ENCODE results near the gene SLC6A19. TPM values are rescaled to one million over a fixed set of nuclear protein-coding genes. Genes with fewer than 3 reads are reported as not detected.

Gene SLC6A19
- total and polyA plus RNA-seq, 10 of the 15 experiments (the other 5 are each of a cell fraction or from before 2014, with no cell fraction given), result 0.01 to 0.03 TPM; not detected in 8

- 59% methylated on average over 14 of the region's 14 CpGs for WGBS (ENCODE audit: insufficient coverage, insufficient replicate concordance, low lambda C conversion rate, missing lambda C conversion rate)
Measured at GRCh38 chr5:1227667-1228066, 26.3 kb downstream of the SLC6A19 start.

GRCh38 chr5:1228120-1228519 lies 26.7 kb downstream of the SLC6A19 start:
- Histone ChIP-seq H2AFZ (ENCODE audit: control insufficient read depth, low read depth, low read length) (no peak overlapping the region), H3K4me1 (ENCODE audit: control insufficient read depth, insufficient read depth, low read length) (no peaks in the 10 kb centered on the region), H3K27me3 (replicated peaks in 1 of 2; ENCODE audit: control insufficient read depth in 2 of 2, insufficient read depth in 2 of 2, low read length in 1 of 2) (no peaks in the 10 kb centered on the region; a peak in 2 of 4 replicates), H4K20me1 (ENCODE audit: control insufficient read depth, insufficient read depth) (no peaks in the 10 kb centered on the region), H3K36me3 (ENCODE audit: control insufficient read depth in 2 of 2, insufficient read depth in 2 of 2, low read length in 1 of 2) (no peaks in the 10 kb centered on the region), H3K9me3 (replicated peaks; ENCODE audit: control insufficient read depth, insufficient read depth, low read length) (no peaks in the 10 kb centered on the region), H3K9ac (ENCODE audit: control insufficient read depth, insufficient read depth, low read length) (no peak overlapping the region), H3K79me2 (ENCODE audit: control insufficient read depth, insufficient read depth, low read length) (no peaks in the 10 kb centered on the region), H3K27ac (ENCODE audit: control insufficient read depth, insufficient read depth) (no peak overlapping the region), H3K4me3 (no peak overlapping the region), H3K4me2 (ENCODE audit: control insufficient read depth, insufficient read depth) (no peak overlapping the region)
- no peak for FAIRE-seq
- no peak for DNase-seq (ENCODE audit: low read depth, low spot score)
- SMC1A ChIA-PET (ENCODE audit: uncharacterized antibody, unreplicated experiment), result no interaction called here
- WGBS (ENCODE audit: insufficient coverage, insufficient replicate concordance, low lambda C conversion rate, missing lambda C conversion rate), result 50% methylated on average over 13 of the region's 15 CpGs
- RAD21 ChIA-PET (ENCODE audit: unreplicated experiment), result no interaction called here
- in situ Hi-C loops (cut with MboI), result no loop called here
- POLR2A ChIA-PET, result no interaction called here
- CTCF ChIA-PET, result interaction anchor here (0.7 kb wide), 1 partner anchor 633 kb away, joined by 3 read pairs; no protein-coding TSS in a partner anchor
- BruUV-seq (replicated peaks), result no TSS peak
- ATAC-seq, result no peak
- intact Hi-C loops (cut with micrococcal nuclease; ENCODE audit: unreplicated experiment), result no loop called here
- no peak for TF ChIP-seq SKIL (IDR thresholded peaks at IDR 0.05; ENCODE audit: low read depth, poor library complexity, severe bottlenecking)
- no peak for TF ChIP-seq ZNF24 (IDR thresholded peaks at IDR 0.05)
- no peak for TF ChIP-seq JUND (IDR thresholded peaks at IDR 0.05; ENCODE audit: low read depth, low read length)
- TF ChIP-seq ZNF384 (IDR thresholded peaks at IDR 0.05; ENCODE audit: borderline replicate concordance, low read depth, low read length), result no peak

More at GRCh38 chr5:1227667-1228066, 26.3 kb downstream of the SLC6A19 start:
- ATAC-seq, result no peak
- intact Hi-C loops (cut with micrococcal nuclease; ENCODE audit: unreplicated experiment) (no loop called here), in situ Hi-C loops (cut with MboI) (no loop called here)
- no peaks in the 10 kb centered on the region; a peak in 2 of 4 replicates for H3K27me3 ChIP-seq (replicated peaks in 1 of 2; ENCODE audit: control insufficient read depth in 2 of 2, insufficient read depth in 2 of 2, low read length in 1 of 2)
- no peaks in the 10 kb centered on the region for H3K79me2 ChIP-seq (ENCODE audit: control insufficient read depth, insufficient read depth, low read length)
- no peak overlapping the region for H3K27ac ChIP-seq (ENCODE audit: control insufficient read depth, insufficient read depth)
- H3K9me3 ChIP-seq (replicated peaks; ENCODE audit: control insufficient read depth, insufficient read depth, low read length), result no peaks in the 10 kb centered on the region
- no peak overlapping the region for H3K4me3 ChIP-seq
- H4K20me1 ChIP-seq (ENCODE audit: control insufficient read depth, insufficient read depth), result no peaks in the 10 kb centered on the region
- ChIA-PET RAD21 (ENCODE audit: unreplicated experiment) (no interaction called here), CTCF (interaction anchor here (0.9 kb wide), 1 partner anchor 415 kb away, joined by 3 read pairs; no protein-coding TSS in a partner anchor), POLR2A (no interaction called here), SMC1A (ENCODE audit: uncharacterized antibody, unreplicated experiment) (interaction anchor here (0.7 kb wide), 1 partner anchor 396 kb away, joined by 3 read pairs; no protein-coding TSS in a partner anchor)
- no TSS peak for BruUV-seq (replicated peaks)
- no peak overlapping the region for H3K4me2 ChIP-seq (ENCODE audit: control insufficient read depth, insufficient read depth)
- no peak for FAIRE-seq
- no peak for DNase-seq (ENCODE audit: low read depth, low spot score)
- TF ChIP-seq ZNF217 (IDR thresholded peaks at IDR 0.05) (no peak), ESRRA (IDR thresholded peaks at IDR 0.05; ENCODE audit: low read length) (no peak), CHD2 (IDR thresholded peaks at IDR 0.05; ENCODE audit: borderline replicate concordance, low read depth, low read length) (no peak), ZSCAN29 (IDR thresholded peaks at IDR 0.05) (no peak), LARP7 (IDR thresholded peaks at IDR 0.05) (no peak), SUZ12 (IDR thresholded peaks at IDR 0.05; ENCODE audit: unreplicated experiment) (no peak), SP1 (IDR thresholded peaks at IDR 0.05; ENCODE audit: low read depth, low read length) (no peak)
- no peaks in the 10 kb centered on the region for H3K36me3 ChIP-seq (ENCODE audit: control insufficient read depth in 2 of 2, insufficient read depth in 2 of 2, low read length in 1 of 2)
- H3K4me1 ChIP-seq (ENCODE audit: control insufficient read depth, insufficient read depth, low read length), result no peaks in the 10 kb centered on the region
- no peak overlapping the region for H2AFZ ChIP-seq (ENCODE audit: control insufficient read depth, low read depth, low read length)
- no peak overlapping the region for H3K9ac ChIP-seq (ENCODE audit: control insufficient read depth, insufficient read depth, low read length)

Measured in GM12878 (cell line).